ENCODE results near the gene DENND11. TPM values are rescaled to one million over a fixed set of nuclear protein-coding genes. Genes with fewer than 3 reads are reported as not detected.

DENND11 gene
- total and polyA plus RNA-seq, 2 donors (not counting 3 experiments of a cell fraction or from before 2014, with no cell fraction given): 14.7 to 25.9 TPM

GRCh38 chr7:141737118-141737835 lies 35.3 kb upstream of the DENND11 start:
- ChIA-PET POLR2A (interaction anchor here (1.0 kb wide), 1 partner anchor 63 kb away, joined by 3 read pairs; no protein-coding TSS in a partner anchor), CTCF (interaction anchor here (1.0 to 3.3 kb wide), 25 partner anchors 9 to 1056 kb away, joined by 3 to 83 read pairs (median 7); partner anchors contain the start of genes DENND11 and MRPS33)
- BruUV-seq (replicated peaks): TSS peak; percentile 61
- H2AFZ ChIP-seq (ENCODE audit: low read depth, low read length): peak overlapping the region; percentile 98
- DNase-seq (ENCODE audit: low read depth, low spot score): peak; percentile 26
- no peak for FAIRE-seq
- H3K4me2 ChIP-seq (ENCODE audit: insufficient read depth, low read length): peak overlapping the region; percentile 87
- dilution Hi-C loops (cut with MboI; ENCODE audit: extremely low pct_ligation_motif_present, low sequenced_read_pairs) (no loop called here), intact Hi-C loops (cut with micrococcal nuclease) (no loop called here)
- H3K79me2 ChIP-seq (ENCODE audit: control insufficient read depth, insufficient read depth, low read length): peaks cover 36% of the 10 kb centered on the region
- no peaks in the 10 kb centered on the region for H3K9me3 ChIP-seq (replicated peaks; ENCODE audit: control insufficient read depth, insufficient read depth, low read length)
- no peaks in the 10 kb centered on the region for H3K9me1 ChIP-seq (replicated peaks; ENCODE audit: control insufficient read depth, extremely low read depth, insufficient read depth, low read length)
- no peaks in the 10 kb centered on the region for H3K27me3 ChIP-seq (ENCODE audit: control insufficient read depth in 2 of 2, insufficient read depth in 2 of 2, low read length in 2 of 2)
- H3K36me3 ChIP-seq (ENCODE audit: control insufficient read depth in 2 of 2, extremely low read depth in 1 of 2, insufficient read depth in 2 of 2, low read length in 2 of 2): peaks cover 3 to 8% of the 10 kb centered on the region in 2 experiments
- H4K20me1 ChIP-seq (replicated peaks; ENCODE audit: control insufficient read depth, extremely low read depth, insufficient read depth, low read length): no peaks in the 10 kb centered on the region
- peak overlapping the region; percentile 98 for H3K9ac ChIP-seq (replicated peaks; ENCODE audit: extremely low read depth, insufficient read depth, low read length)
- peaks cover 16% of the 10 kb centered on the region for H3K4me1 ChIP-seq (ENCODE audit: control insufficient read depth, extremely low read depth, insufficient read depth, low read length)
- TF ChIP-seq FOS (IDR thresholded peaks at IDR 0.05; ENCODE audit: borderline replicate concordance, insufficient read depth, low read length) (no peak), GATA2 (IDR thresholded peaks at IDR 0.05; ENCODE audit: insufficient read depth, insufficient read length, low read depth, low read length) (no peak), POLR2AphosphoS5 (IDR thresholded peaks at IDR 0.05; ENCODE audit: insufficient read depth, low read depth, low read length) (no peak), CTCF (IDR thresholded peaks at IDR 0.05; ENCODE audit: extremely low read depth in 1 of 2, insufficient read depth in 1 of 2, low read depth in 1 of 2, low read length in 2 of 2) (no peak), MAX (IDR thresholded peaks at IDR 0.05; ENCODE audit: insufficient read depth, insufficient read length) (no peak), POLR2A (IDR thresholded peaks at IDR 0.05; ENCODE audit: low read depth, low read length) (no peak), JUN (IDR thresholded peaks at IDR 0.05; ENCODE audit: borderline replicate concordance, insufficient read depth, insufficient read length, low read depth) (no peak), MYC (IDR thresholded peaks at IDR 0.05; ENCODE audit: low read depth, low read length) (no peak), EZH2 (IDR thresholded peaks at IDR 0.05; ENCODE audit: borderline replicate concordance, low read depth, low read length, severe bottlenecking) (no peak)
- H3K27ac ChIP-seq (ENCODE audit: insufficient read depth, low read depth, low read length): peak overlapping the region; percentile 62
- peak overlapping the region; percentile 74 to 99 (median 96) for H3K4me3 ChIP-seq (replicated peaks in 1 of 3; ENCODE audit: insufficient read depth in 1 of 3, low read depth in 1 of 3, low read length in 3 of 3)
